HCT116 (cell line): ENCODE data around the gene DIPK1A. TPM values are rescaled to one million over a fixed set of nuclear protein-coding genes. Genes with fewer than 3 reads are reported as not detected.
A peak's percentile ranks its signal among the peaks of the same experiment; 100 is the strongest.

Source experiments
- ATAC-seq: fragments of 200-7000 bp; cut with Tn5 transposase; 2 replicates; pipeline ENCODE4 v1.9.1; 2020; ENCODE audit warnings: mild to moderate bottlenecking, moderate library complexity
- BruUV-seq: library from RNA; stranded (reverse); fragments of 400-500 nt; replicated peaks from 2 replicates; lab custom pipeline; 2021; lab: Mats Ljungman, UMichigan
- CTCF ChIA-PET: fragments of 300-600 bp; sonication (Branson Sonifier 250); formaldehyde crosslinking; loops from one replicate; lab custom pipeline; 2021; ENCODE audit warnings: antibody characterized with exemption; lab: Charles Lee
- POLR2A ChIA-PET: fragments of 300-600, 350-600 bp; sonication (Branson Sonifier 250); formaldehyde crosslinking; loops from one replicate; lab custom pipeline; 2021; ENCODE audit warnings: antibody characterized with exemption; lab: Charles Lee
- RAD21 ChIA-PET, 2 experiments: fragments of 300-600 bp; sonication (Branson Sonifier 250); formaldehyde crosslinking; loops; one replicate each; lab custom pipeline; 2023; ENCODE audit warnings: low total read pairs in 2 of 2; ENCODE audit not compliant: uncharacterized antibody in 2 of 2, unreplicated experiment in 2 of 2, low non-redundant PET in 1 of 2; lab: Charles Lee
- DNase-seq: peaks from one replicate; pipeline ENCODE4 v3.0.0-alpha.2; 2010; ENCODE audit warnings: low read depth, low spot score
- H2AFZ ChIP-seq: fragments of 200-600 bp; shearing (Covaris generic), sonication (generic); 2 replicates; pipeline ENCODE4 v1.6.1; 2017; ENCODE audit warnings: low read depth, mixed run types, mixed read lengths, antibody characterized with exemption, low read length; ENCODE audit not compliant: poor library complexity, severe bottlenecking
- H3K27ac ChIP-seq: 2 replicates; pipeline ENCODE4 v1.5.1; 2012; ENCODE audit warnings: low read depth, low read length
- H3K27me3 ChIP-seq: fragments of 200-600 bp; sonication (generic); 2 replicates; pipeline ENCODE4 v1.6.1; 2016; ENCODE audit warnings: mixed run types, low read length, mixed read lengths; ENCODE audit not compliant: insufficient read depth
- H3K36me3 ChIP-seq, 2 experiments: fragments of 200-500 bp in 1 of 2; fragments of 200-600 bp in 1 of 2; sonication (Bioruptor generic) in 1 of 2; sonication (generic) in 1 of 2; 2 replicates each; pipeline versions ENCODE4 v1.5.1 to v1.6.1; 2014 to 2016; ENCODE audit warnings: low read length in 2 of 2, inconsistent platforms in 1 of 2, mixed read lengths in 1 of 2, mixed run types in 1 of 2; ENCODE audit not compliant: insufficient read depth in 2 of 2, control insufficient read depth in 1 of 2
- H3K4me1 ChIP-seq, 2 experiments: fragments of 200-600 bp in 1 of 2; sonication (generic) in 1 of 2; 2 replicates each; pipeline versions ENCODE4 v1.5.1 to v1.6.1; 2012 to 2017; ENCODE audit warnings: low read length in 2 of 2, inconsistent platforms in 1 of 2, mild to moderate bottlenecking in 1 of 2, mixed read lengths in 1 of 2, mixed run types in 1 of 2, moderate library complexity in 1 of 2; ENCODE audit not compliant: insufficient read depth in 2 of 2, control insufficient read depth in 1 of 2
- H3K4me2 ChIP-seq: fragments of 200-600 bp; sonication (generic); 2 replicates; pipeline ENCODE4 v1.6.1; 2017; ENCODE audit warnings: mixed run types, low read length, mixed read lengths
- H3K4me3 ChIP-seq, 2 experiments: fragments of 200-600 bp in 1 of 2; sonication (generic) in 1 of 2; replicated peaks in 1 of 2; 2 replicates each; pipeline ENCODE4 v1.5.1; 2011 to 2016; ENCODE audit warnings: low read length in 2 of 2, control low read depth in 1 of 2, low read depth in 1 of 2, mild to moderate bottlenecking in 1 of 2, mixed read lengths in 1 of 2, mixed run types in 1 of 2
- H3K79me2 ChIP-seq: fragments of 200-600 bp; sonication (generic); 2 replicates; pipeline ENCODE4 v1.6.1; 2017; ENCODE audit warnings: mild to moderate bottlenecking, mixed run types, low read length, moderate library complexity, mixed read lengths; ENCODE audit not compliant: insufficient read depth
- H3K9ac ChIP-seq: fragments of 200-600 bp; sonication (generic); 2 replicates; pipeline ENCODE4 v1.6.1; 2016; ENCODE audit warnings: low read length, mixed read lengths
- H3K9me2 ChIP-seq: fragments of 200-600 bp; sonication (generic), shearing (Covaris generic); 2 replicates; pipeline ENCODE4 v1.6.1; 2017; ENCODE audit warnings: mixed run types, mild to moderate bottlenecking, moderate library complexity; ENCODE audit not compliant: insufficient read depth
- H3K9me3 ChIP-seq, 2 experiments: fragments of 200-500 bp in 1 of 2; fragments of 200-600 bp in 1 of 2; sonication (Bioruptor generic) in 1 of 2; sonication (generic) in 1 of 2; 2 replicates each; pipeline ENCODE4 v1.6.1; 2014 to 2017; ENCODE audit warnings: low read length in 2 of 2, mixed read lengths in 2 of 2, inconsistent platforms in 1 of 2, low read depth in 1 of 2, mild to moderate bottlenecking in 1 of 2, mixed run types in 1 of 2, moderate library complexity in 1 of 2; ENCODE audit not compliant: control insufficient read depth in 1 of 2, insufficient read depth in 1 of 2
- H4K20me1 ChIP-seq: fragments of 200-600 bp; sonication (generic), shearing (Covaris generic); 2 replicates; pipeline ENCODE4 v1.6.1; 2017; ENCODE audit warnings: mixed run types, mild to moderate bottlenecking, moderate library complexity; ENCODE audit not compliant: insufficient read depth
- EZH2phosphoT487 ChIP-seq: fragments of 200-600 bp; IDR thresholded peaks from 2 replicates; pipeline ENCODE4 v1.6.1; 2018; ENCODE audit warnings: antibody characterized with exemption, borderline replicate concordance
- FOSL1 ChIP-seq: IDR thresholded peaks from 2 replicates; pipeline ENCODE4 v1.6.1; 2012; ENCODE audit warnings: low read depth
- JUND ChIP-seq: IDR thresholded peaks from 2 replicates; pipeline ENCODE4 v1.6.1; 2012
- POLR2A ChIP-seq: IDR thresholded peaks from 2 replicates; pipeline ENCODE4 v1.7.0; 2011; ENCODE audit warnings: borderline replicate concordance; ENCODE audit not compliant: insufficient read depth, insufficient read length; ENCODE audit errors: extremely low read depth
- POLR2AphosphoS5 ChIP-seq: IDR thresholded peaks from 2 replicates; pipeline ENCODE4 v1.6.1; 2011; ENCODE audit warnings: mild to moderate bottlenecking, low read depth, low read length, moderate library complexity
- SIN3A ChIP-seq: IDR thresholded peaks from 2 replicates; pipeline ENCODE4 v1.6.1; 2012; ENCODE audit warnings: low read depth
- SP1 ChIP-seq: IDR thresholded peaks from 2 replicates; pipeline ENCODE4 v1.6.1; 2012; ENCODE audit warnings: low read depth
- SRF ChIP-seq: IDR thresholded peaks from 2 replicates; pipeline ENCODE4 v1.6.1; 2012; ENCODE audit warnings: low read depth
- TCF7L2 ChIP-seq: IDR thresholded peaks from 2 replicates; pipeline ENCODE4 v1.7.0; 2011; ENCODE audit warnings: borderline replicate concordance, inconsistent platforms; ENCODE audit not compliant: insufficient read depth, insufficient read length; ENCODE audit errors: extremely low read depth
- ZNF274 ChIP-seq: fragments of 200-500 bp; sonication (Bioruptor generic); IDR thresholded peaks from 2 replicates; pipeline ENCODE4 v1.6.1; 2014; ENCODE audit warnings: mild to moderate bottlenecking, low read depth, low read length, inconsistent platforms
- intact Hi-C: fragments of 100-400 bp; cut with micrococcal nuclease; formaldehyde crosslinking; loops from 2 replicates; pipeline ENCODE4 v1.10.0; 2022
- total RNA-seq: library from RNA; stranded (reverse); gene quantifications from one replicate; pipeline ENCODE4 v1.2.1, GENCODE V29; 2021; ENCODE audit not compliant: unreplicated experiment
- TF ChIP-seq, protein P1 (sequence below): IDR thresholded peaks from 2 replicates; pipeline ENCODE4 v1.6.1; 2011; ENCODE audit warnings: mild to moderate bottlenecking, low read length, moderate library complexity; ENCODE audit not compliant: insufficient replicate concordance; ENCODE audit errors: extremely low read depth
- TF ChIP-seq, protein P2 (sequence below), 3 experiments: fragments of 200-600 bp in 1 of 3; sonication (generic) in 1 of 3; IDR thresholded peaks in 2 of 3; conservative IDR thresholded peaks in 1 of 3; 2 replicates each; pipeline ENCODE4 v1.5.1; 2012 to 2017; ENCODE audit warnings: low read depth in 2 of 3, low read length in 2 of 3, antibody characterized with exemption in 1 of 3, borderline replicate concordance in 1 of 3, control low read depth in 1 of 3, mild to moderate bottlenecking in 1 of 3, mixed read lengths in 1 of 3, mixed run types in 1 of 3, moderate library complexity in 1 of 3; ENCODE audit not compliant: insufficient read depth in 1 of 3
- TF ChIP-seq, protein P3 (sequence below): IDR thresholded peaks from 2 replicates; pipeline ENCODE4 v1.6.1; 2012

The DIPK1A gene
- total RNA-seq, 1 experiment from 2014 or later = 4.3 TPM

DNA sequence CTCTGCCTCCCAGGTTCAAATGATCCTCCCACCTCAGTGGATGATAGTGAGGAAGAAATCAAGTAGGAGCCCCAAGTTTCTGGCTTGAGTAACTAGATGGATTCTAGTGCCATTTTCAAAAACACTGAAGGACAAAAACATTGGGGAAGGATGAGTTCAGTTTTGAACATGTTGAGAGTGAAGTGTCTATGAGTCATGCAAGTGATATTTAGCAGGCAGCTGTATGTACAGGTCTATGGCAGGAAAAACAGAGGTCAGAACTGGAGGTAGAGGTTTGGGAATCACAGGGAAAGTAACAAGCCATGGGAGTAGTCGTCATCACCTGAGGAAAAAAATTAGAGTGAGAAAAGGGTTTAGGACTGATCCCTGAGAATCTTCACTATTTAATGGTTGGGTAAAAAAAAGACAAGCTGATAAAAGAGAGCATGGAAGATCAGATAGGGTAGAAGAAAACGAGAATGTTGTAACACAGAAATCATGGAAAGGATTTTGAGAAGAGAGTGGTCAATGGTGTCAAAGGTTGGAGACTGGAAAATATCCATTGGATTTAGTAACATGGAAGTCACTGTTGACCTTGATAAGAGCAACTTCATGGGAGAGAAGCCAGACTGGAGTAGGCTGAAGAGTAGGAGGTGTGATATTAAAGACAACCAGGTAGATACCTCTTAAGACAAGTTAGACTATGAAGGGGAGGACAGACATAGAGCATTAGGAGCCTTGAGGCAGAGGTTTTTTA lies 53.1 kb downstream of the DIPK1A start:
- H3K27me3 ChIP-seq = no peaks in the 10 kb centered on the region
- no peaks in the 10 kb centered on the region; the same call in 1 of the 2 replicates for H4K20me1 ChIP-seq
- CTCF ChIA-PET = no interaction called here
- H2AFZ ChIP-seq = no peak overlapping the region
- TF ChIP-seq POLR2AphosphoS5 = no peak
- TF ChIP-seq JUND = peak; percentile 39; the same call in 1 of the 2 replicates
- peak; percentile 59; the same call in 1 of the 2 replicates for TF ChIP-seq FOSL1
- TF ChIP-seq, all 23 proteins: peak for 2
- DNase-seq = no peak
- no TSS peak for BruUV-seq
- peaks cover 5 to 31% of the 10 kb centered on the region in 2 experiments; a peak in 3 of 4 replicates for H3K4me1 ChIP-seq
- no peak overlapping the region for H3K27ac ChIP-seq
- H3K9me3 ChIP-seq = no peaks in the 10 kb centered on the region
- no peaks in the 10 kb centered on the region for H3K36me3 ChIP-seq
- intact Hi-C loops = no loop called here
- ChIA-PET RAD21 (no interaction called here), POLR2A (no interaction called here)
- H3K79me2 ChIP-seq = no peaks in the 10 kb centered on the region
- no peak overlapping the region for H3K9ac ChIP-seq
- H3K9me2 ChIP-seq = no peaks in the 10 kb centered on the region
- H3K4me2 ChIP-seq = peak overlapping the region; percentile 46
- peak; percentile 62; the same call in 1 of the 2 replicates for ATAC-seq
- H3K4me3 ChIP-seq = no peak overlapping the region; a peak in 1 of 4 replicates

DNA sequence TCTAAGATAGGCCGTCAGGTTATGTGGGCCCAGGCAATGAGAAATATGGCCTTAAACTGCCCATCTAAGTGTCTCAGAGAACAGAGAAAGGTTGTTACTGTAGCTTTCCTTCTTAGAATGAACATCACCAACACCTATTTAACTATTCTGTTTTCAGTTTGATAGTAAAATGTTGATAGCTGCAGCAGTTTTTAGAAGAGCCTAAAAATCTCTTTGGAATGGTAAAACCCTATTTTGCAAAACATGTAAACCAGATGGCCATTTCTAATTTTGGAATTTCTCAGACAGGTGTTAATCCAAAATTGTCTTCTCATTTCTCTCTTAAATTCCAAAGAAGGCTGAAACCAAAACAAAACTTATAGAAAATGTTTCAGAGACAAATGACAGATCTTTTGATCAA lies 57.5 kb downstream of the DIPK1A start:
- no peaks in the 10 kb centered on the region for H3K9me2 ChIP-seq
- no peak overlapping the region for H3K4me3 ChIP-seq
- BruUV-seq = no TSS peak
- ChIA-PET POLR2A (no interaction called here), CTCF (no interaction called here), RAD21 (no interaction called here)
- H4K20me1 ChIP-seq = no peaks in the 10 kb centered on the region
- no peak overlapping the region for H2AFZ ChIP-seq
- H3K4me2 ChIP-seq = no peak overlapping the region
- intact Hi-C loops = no loop called here
- H3K9me3 ChIP-seq = no peaks in the 10 kb centered on the region
- H3K4me1 ChIP-seq = peaks cover 0 to 15% of the 10 kb centered on the region in 2 experiments; a peak in 2 of 4 replicates
- H3K36me3 ChIP-seq = no peaks in the 10 kb centered on the region
- DNase-seq (no peak), ATAC-seq (no peak)
- H3K79me2 ChIP-seq = no peaks in the 10 kb centered on the region
- no peak overlapping the region for H3K9ac ChIP-seq
- H3K27ac ChIP-seq = no peak overlapping the region
- no peaks in the 10 kb centered on the region for H3K27me3 ChIP-seq
- TF ChIP-seq, protein P1, sequence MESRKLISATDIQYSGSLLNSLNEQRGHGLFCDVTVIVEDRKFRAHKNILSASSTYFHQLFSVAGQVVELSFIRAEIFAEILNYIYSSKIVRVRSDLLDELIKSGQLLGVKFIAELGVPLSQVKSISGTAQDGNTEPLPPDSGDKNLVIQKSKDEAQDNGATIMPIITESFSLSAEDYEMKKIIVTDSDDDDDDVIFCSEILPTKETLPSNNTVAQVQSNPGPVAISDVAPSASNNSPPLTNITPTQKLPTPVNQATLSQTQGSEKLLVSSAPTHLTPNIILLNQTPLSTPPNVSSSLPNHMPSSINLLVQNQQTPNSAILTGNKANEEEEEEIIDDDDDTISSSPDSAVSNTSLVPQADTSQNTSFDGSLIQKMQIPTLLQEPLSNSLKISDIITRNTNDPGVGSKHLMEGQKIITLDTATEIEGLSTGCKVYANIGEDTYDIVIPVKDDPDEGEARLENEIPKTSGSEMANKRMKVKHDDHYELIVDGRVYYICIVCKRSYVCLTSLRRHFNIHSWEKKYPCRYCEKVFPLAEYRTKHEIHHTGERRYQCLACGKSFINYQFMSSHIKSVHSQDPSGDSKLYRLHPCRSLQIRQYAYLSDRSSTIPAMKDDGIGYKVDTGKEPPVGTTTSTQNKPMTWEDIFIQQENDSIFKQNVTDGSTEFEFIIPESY = no peak
- TF ChIP-seq SRF (no peak), POLR2A (no peak), ZNF274 (no peak), SP1 (no peak), EZH2phosphoT487 (no peak), SIN3A (no peak), TCF7L2 (no peak)
- TF ChIP-seq, protein P2, sequence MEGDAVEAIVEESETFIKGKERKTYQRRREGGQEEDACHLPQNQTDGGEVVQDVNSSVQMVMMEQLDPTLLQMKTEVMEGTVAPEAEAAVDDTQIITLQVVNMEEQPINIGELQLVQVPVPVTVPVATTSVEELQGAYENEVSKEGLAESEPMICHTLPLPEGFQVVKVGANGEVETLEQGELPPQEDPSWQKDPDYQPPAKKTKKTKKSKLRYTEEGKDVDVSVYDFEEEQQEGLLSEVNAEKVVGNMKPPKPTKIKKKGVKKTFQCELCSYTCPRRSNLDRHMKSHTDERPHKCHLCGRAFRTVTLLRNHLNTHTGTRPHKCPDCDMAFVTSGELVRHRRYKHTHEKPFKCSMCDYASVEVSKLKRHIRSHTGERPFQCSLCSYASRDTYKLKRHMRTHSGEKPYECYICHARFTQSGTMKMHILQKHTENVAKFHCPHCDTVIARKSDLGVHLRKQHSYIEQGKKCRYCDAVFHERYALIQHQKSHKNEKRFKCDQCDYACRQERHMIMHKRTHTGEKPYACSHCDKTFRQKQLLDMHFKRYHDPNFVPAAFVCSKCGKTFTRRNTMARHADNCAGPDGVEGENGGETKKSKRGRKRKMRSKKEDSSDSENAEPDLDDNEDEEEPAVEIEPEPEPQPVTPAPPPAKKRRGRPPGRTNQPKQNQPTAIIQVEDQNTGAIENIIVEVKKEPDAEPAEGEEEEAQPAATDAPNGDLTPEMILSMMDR (IDR thresholded peaks at IDR 0.05 in 2 of 3, conservative IDR thresholded peaks at IDR 0.05 in 1 of 3; ENCODE audit: borderline replicate concordance in 1 of 3, insufficient read depth in 1 of 3, low read depth in 2 of 3, low read length in 2 of 3) = no peak
- TF ChIP-seq, protein P3, sequence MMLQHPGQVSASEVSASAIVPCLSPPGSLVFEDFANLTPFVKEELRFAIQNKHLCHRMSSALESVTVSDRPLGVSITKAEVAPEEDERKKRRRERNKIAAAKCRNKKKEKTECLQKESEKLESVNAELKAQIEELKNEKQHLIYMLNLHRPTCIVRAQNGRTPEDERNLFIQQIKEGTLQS = no peak
